Brain microvascular endothelial cell (primary cell): ENCODE data around the gene C4orf36.

Experiments used
- DNase-seq: peaks from one replicate; pipeline ENCODE4 v3.0.0-alpha.2; 2020
- H3K27ac ChIP-seq: fragments of 250-450 bp; sonication (Bioruptor Pico); 2 replicates; pipeline ENCODE4 v1.5.1; 2020; ENCODE audit warnings: mild to moderate bottlenecking, moderate library complexity
- H3K27me3 ChIP-seq: fragments of 250-450 bp; sonication (Bioruptor Pico); replicated peaks from 2 replicates; pipeline ENCODE4 v1.5.1; 2020; ENCODE audit warnings: mild to moderate bottlenecking
- H3K36me3 ChIP-seq: fragments of 250-450 bp; sonication (Bioruptor Pico); replicated peaks from 2 replicates; pipeline ENCODE4 v1.5.1; 2020; ENCODE audit warnings: mild to moderate bottlenecking
- H3K4me3 ChIP-seq: 2 replicates; pipeline ENCODE4 v1.5.1; 2011; ENCODE audit warnings: low read depth, mild to moderate bottlenecking, control low read depth, low read length, moderate library complexity
- CTCF ChIP-seq: IDR thresholded peaks from 2 replicates; pipeline ENCODE4 v1.5.1; 2011; ENCODE audit warnings: low read depth, mild to moderate bottlenecking, moderate library complexity, low read length, control low read depth, inconsistent platforms; ENCODE audit errors: missing control alignments
- in situ Hi-C: cut with HindIII; loops from 2 replicates; pipeline ENCODE4 v1.10.0; 2017; ENCODE audit warnings: low sequenced_read_pairs, low pct_ligation_motif_present

Gene C4orf36

GRCh38 chr4:86847571-86847970 lies 44.7 kb downstream of the C4orf36 start:
- no peak overlapping the region for H3K4me3 ChIP-seq
- in situ Hi-C loops, result no loop called here
- no peak for TF ChIP-seq CTCF
- no peak for DNase-seq
- no peak overlapping the region for H3K27ac ChIP-seq
- no peaks in the 10 kb centered on the region for H3K36me3 ChIP-seq
- no peaks in the 10 kb centered on the region for H3K27me3 ChIP-seq

GRCh38 chr4:86846921-86847320 lies 45.3 kb downstream of the C4orf36 start:
- H3K27ac ChIP-seq, result no peak overlapping the region
- no peak for TF ChIP-seq CTCF
- H3K36me3 ChIP-seq, result no peaks in the 10 kb centered on the region
- in situ Hi-C loops, result no loop called here
- no peaks in the 10 kb centered on the region for H3K27me3 ChIP-seq
- H3K4me3 ChIP-seq, result no peak overlapping the region
- no peak for DNase-seq

GRCh38 chr4:86845593-86845992 lies 46.6 kb downstream of the C4orf36 start:
- Histone ChIP-seq H3K36me3 (no peaks in the 10 kb centered on the region), H3K4me3 (no peak overlapping the region), H3K27ac (no peak overlapping the region), H3K27me3 (no peaks in the 10 kb centered on the region)
- in situ Hi-C loops, result no loop called here
- TF ChIP-seq CTCF, result no peak
- no peak for DNase-seq

GRCh38 chr4:86841309-86841708 lies 50.9 kb downstream of the C4orf36 start:
- no peak for TF ChIP-seq CTCF
- no peak for DNase-seq
- H3K27ac ChIP-seq, result no peak overlapping the region
- H3K27me3 ChIP-seq, result no peaks in the 10 kb centered on the region
- H3K36me3 ChIP-seq, result no peaks in the 10 kb centered on the region
- H3K4me3 ChIP-seq, result no peak overlapping the region
- in situ Hi-C loops, result no loop called here

GRCh38 chr4:86840858-86841257 lies 51.4 kb downstream of the C4orf36 start:
- Histone ChIP-seq H3K27me3 (no peaks in the 10 kb centered on the region), H3K27ac (no peak overlapping the region), H3K4me3 (no peak overlapping the region), H3K36me3 (no peaks in the 10 kb centered on the region)
- in situ Hi-C loops, result no loop called here
- no peak for DNase-seq
- no peak for TF ChIP-seq CTCF

- no peak overlapping the region for H3K27ac ChIP-seq
- DNase-seq, result no peak
- H3K27me3 ChIP-seq, result no peaks in the 10 kb centered on the region
- TF ChIP-seq CTCF, result no peak
- in situ Hi-C loops, result no loop called here
- H3K36me3 ChIP-seq, result no peaks in the 10 kb centered on the region
- H3K4me3 ChIP-seq, result no peak overlapping the region
Observed at GRCh38 chr4:86837691-86838503, 54.3 kb downstream of the C4orf36 start.
